GM10847 (cell line): Measurements from ENCODE around the gene ALCAM.

ENCODE experiments used
- POLR2A ChIP-seq: IDR thresholded peaks from 2 replicates; pipeline ENCODE4 v1.6.1; 2011; ENCODE audit not compliant: insufficient read length; ENCODE audit errors: extremely low read depth

ALCAM gene

DNA sequence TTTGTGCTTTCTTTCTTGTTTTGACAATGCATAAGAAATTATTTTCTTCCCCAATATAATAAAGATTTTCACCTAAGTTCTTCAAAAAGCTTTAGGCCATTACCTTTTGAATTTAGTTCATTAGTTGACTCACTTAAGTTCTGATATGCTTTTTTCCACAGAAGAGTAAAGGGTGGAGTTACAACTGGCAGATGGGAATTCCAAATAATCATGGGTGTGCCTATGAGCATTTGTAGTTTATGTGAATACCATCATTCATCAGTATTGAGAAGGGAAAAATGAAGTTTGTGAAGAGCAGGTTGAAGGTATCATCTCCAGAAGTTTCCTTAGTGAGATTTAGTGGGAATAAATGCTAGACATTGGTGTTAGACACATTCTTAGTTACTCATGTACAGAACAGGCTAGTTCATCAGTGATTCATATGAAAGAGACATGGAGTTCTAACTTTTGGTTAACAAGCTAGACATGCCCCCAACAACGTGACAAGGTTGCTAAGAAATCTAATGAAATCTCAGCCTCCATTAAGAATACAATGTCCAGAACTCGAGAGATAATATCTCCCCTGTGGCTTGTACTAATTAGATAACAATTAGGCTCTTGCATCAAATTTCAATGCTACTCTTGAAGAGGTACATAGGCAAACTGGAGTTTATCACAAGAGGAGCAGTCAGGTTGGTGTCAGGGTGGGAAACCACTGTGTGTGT is 16.9 kb upstream of the ALCAM start:
- no peak for TF ChIP-seq POLR2A

DNA sequence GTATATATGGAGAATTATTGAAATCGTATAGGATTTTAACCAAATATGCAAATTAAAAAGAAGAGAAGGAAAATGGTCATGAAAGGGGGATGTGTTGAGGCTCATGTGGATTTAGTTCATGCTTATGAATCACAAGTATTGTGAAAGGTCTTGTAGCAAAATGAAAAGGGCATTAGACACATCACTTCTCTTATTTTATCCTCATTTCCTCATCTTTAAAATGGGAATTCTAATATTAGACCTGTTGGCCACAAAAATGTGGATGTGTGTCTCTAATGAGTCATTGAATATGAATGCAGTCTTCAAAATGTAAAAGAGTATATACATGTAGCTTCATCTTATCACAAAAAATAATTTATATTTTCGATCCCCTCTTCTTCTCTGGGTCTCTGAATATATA is 14.9 kb upstream of the ALCAM start:
- no peak for TF ChIP-seq POLR2A

DNA sequence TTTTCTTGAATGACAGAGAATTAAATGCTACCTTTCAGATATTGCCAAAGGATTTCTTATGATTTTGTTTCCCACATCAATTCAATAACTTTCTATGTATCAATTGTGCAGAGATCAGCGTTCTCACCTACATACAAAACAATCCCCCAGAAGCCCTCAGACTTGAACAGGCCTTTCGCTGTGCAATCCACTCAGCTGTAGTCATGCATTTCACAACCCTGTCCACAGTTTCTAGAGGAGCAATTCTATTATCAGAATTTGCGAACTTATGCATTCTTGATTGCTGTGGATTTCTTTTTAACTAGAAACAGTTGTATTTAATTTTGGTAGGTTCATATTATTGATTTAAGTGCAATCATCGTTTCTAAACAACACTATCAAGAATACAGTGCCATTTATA is 13.7 kb upstream of the ALCAM start:
- no peak for TF ChIP-seq POLR2A

DNA sequence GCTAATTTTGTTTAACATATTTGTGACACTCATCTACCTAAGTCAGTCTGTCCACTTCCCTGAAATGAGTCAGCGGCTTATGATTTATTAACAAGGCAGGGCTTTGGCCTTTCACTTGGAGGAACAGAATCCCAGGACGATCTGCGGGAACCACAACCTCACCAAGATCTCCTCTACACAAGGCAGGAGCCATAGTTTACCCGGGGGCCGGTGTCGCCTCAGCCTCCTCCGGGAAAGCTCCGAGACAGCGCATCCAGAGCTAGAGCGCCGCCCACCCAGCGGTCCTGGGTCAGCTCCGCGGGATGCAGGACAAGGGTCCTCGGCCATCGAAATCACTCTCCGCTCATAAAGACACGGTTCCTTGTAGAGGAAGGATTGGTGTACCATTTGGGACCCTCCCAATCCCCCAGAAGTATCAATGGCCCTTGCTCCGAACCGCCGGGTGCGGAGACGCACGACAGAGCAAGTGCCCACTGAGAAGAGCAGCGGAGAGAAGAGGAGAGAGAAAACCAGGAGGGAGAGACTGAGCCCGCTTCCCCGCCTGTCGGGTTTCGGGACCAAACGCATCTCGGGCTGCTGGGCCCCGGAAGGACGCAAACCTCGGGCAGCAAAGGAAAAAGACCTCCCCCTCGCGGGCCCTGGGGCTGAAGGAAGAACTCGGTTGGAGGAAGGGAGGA is 13.1 kb upstream of the ALCAM start:
- TF ChIP-seq POLR2A = no peak

DNA sequence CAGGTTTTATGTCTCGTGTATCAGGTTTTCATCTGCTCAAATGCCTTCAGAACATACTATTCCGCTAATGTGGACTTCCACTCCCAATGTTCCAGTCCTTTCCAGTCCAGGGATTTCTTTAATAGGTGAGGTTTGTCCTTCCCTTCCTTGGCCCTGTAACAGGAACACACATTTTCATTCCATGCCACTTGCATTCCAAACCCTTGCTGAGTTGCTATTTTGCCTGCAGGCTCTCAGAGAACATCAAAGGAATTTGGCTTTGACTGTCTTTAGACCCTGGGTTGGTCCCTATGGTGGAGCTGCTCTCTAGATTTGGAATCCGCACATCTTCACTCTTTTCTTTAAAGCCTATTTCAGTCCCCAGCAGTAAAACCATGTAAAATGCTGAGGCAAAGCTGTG is 12.3 kb upstream of the ALCAM start:
- TF ChIP-seq POLR2A = no peak

DNA sequence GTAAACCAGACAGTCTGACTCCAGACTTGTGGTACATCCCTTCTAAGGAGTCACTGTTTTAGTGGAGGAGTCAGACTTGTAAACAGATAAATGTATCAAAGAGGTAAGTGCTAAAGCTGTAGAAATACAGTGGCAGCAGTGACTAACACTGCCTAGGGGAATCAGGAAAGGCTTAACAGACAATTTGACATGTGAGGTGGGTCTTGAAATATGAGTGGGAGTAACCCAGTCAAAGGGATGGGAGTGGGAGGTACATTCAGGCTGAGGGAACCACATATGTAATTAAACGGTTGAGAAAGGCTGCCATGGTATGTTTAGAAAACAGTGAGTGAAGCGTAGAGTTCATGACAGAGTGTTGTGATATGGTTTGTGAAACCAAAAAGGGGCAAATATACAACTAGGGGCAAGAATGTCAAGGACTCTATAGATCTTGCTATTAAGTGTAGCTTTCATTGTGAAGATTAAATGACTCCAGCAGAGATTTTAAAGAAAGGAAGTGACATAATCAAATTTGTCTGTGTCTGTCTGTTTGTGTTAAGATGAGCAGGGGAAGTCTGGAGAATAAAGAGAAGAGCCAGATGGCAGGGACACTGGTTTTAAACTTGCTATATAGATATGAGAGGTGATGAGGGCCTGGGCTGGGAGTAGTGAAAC is 11.2 kb upstream of the ALCAM start:
- no peak for TF ChIP-seq POLR2A

DNA sequence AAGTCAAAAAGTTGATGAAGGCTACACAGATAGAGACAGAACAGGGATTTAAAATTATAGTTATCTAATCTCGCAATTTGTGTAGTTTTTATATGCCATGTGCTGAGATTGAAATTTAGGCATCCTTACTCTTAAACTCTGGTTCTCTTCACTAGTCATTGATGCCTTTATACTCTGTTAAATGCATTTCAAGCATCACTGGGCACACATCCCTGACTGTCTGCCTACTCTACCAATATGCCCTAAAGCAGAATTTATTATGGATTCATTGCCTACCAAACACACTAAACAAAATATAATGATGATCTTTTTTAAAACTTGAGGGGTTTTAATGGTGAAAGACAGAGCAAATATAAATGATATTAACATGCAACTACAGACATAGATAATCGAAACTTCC is 10.3 kb upstream of the ALCAM start:
- no peak for TF ChIP-seq POLR2A

DNA sequence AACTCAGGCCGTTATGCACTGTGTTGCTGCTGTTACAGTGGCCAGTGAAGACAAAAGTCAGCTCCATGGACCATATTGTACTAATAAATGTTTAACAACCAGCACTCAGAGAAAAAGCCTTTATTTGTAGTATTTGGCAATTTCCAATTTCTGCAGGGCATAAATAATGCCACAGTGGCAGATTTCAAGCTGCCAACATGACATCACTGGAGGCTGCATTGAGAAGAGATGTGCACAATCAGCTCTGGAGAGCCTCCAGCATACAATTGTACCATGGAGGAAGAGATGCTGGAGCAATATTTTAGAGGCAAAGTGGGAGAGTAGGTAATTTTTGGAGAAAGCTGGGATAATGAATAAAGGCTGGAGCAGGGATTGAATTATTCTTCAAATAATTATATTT is 9.7 kb upstream of the ALCAM start:
- TF ChIP-seq POLR2A = no peak

DNA sequence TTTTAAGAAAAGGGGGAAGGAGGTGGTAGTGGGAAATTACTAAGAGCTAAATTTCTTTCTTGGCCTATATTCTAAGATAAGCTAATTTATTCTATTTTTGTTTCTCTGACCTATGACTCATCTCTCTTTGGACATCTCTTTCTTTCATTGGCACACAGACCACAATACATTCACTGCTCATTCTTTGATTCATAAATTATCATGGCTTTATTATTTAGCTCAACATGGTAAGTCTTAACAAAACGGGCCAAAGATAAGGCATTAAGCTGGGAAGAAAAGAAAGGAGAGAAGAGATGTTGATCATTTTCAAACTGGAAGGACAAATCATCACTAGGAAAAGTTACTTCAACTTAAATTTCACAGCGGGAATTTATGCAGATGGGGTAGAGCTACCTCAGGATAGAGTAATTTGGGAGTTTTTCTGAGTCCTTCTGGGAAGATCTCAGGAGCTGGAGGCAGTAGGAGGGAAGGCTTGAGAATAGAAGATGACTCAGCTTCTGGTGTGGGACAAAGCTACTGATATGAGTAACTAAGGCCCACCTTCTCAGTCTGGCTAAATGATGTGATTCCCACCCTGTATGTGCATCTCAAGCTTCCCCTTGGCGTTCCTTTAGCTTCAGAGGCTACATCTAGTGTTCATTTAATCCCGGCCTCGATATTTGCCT is 7.5 kb upstream of the ALCAM start:
- no peak for TF ChIP-seq POLR2A

DNA sequence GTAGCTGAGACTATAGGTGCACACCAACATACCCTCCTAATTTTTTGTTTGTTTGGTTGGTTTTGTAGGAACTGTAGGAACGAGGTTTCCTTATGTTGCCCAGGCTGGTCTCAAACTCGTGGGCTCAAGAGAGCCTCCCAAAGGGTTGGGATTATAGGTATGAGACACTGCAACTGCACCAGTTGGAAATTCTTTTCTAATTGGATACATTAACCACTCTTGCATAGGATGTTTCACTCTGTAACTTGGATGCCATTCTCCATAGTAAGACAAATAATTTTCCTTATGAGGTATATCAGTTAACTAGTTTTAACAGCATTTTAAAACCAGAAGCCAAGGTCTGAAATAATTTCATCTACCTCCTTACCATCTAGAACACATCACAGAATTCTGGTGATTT is 6.7 kb upstream of the ALCAM start:
- TF ChIP-seq POLR2A = no peak

DNA sequence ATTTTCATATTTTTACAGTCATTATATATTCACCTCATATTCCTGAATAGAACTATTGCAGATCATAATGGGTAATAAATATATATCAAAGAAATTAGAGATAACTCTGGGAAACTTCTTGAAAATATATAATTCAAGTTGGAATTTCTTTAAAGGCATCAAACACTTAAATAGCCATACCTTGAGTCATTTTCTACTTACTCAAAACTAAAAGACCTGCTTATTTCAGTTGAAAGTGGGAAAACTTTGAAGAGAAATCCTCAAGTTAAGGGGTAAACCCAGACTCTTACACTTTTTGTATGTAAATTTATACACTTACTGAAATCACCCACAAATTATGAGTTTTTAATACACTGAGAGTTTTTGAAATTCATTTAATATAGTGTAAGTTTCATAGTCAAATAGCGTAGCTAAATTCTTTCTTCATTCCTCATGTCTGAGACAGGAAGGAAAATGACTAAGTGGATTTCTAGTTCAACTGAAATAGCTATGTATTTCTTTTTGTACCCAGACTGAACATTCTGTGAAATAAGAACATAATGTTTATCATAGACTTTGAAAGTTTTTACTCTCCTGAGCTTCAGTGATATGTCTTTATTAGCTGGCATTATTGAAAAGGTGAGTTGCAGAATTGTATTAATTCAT is 4.6 kb upstream of the ALCAM start:
- TF ChIP-seq POLR2A = no peak

DNA sequence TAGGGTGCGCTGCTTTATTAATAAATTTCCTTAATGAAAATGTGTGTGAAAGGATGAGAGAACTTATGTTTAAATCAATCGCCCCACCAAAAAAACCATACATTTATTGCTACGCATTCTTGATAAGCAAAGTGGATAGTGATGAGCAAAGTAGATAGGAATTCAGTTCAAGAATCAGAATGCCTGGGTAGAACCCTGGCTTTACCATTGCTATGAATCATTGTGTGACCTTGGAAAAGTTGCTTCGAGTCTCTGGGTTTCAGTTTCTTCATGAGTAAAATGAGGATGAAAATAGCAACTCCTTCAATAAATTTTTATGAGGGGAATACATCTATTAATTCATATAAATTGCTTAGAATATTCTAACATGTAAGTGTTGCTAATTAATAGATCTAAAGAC is 2.6 kb upstream of the ALCAM start:
- TF ChIP-seq POLR2A = no peak

DNA sequence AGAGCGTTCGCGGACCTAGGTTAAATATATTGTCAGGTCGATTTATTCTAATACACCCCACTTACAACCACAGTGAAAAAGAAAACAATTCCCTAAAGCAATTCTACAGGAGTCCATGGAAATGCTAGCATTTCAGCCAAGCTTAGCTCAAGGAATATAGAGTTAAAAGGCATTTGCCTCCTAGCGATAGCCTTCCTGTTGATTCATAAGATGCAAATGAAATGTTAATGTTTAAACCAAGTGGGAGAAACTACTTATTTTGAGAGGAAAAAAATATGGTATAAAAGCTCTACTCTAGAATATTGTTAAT is 1.7 kb upstream of the ALCAM start:
- TF ChIP-seq POLR2A = no peak

DNA sequence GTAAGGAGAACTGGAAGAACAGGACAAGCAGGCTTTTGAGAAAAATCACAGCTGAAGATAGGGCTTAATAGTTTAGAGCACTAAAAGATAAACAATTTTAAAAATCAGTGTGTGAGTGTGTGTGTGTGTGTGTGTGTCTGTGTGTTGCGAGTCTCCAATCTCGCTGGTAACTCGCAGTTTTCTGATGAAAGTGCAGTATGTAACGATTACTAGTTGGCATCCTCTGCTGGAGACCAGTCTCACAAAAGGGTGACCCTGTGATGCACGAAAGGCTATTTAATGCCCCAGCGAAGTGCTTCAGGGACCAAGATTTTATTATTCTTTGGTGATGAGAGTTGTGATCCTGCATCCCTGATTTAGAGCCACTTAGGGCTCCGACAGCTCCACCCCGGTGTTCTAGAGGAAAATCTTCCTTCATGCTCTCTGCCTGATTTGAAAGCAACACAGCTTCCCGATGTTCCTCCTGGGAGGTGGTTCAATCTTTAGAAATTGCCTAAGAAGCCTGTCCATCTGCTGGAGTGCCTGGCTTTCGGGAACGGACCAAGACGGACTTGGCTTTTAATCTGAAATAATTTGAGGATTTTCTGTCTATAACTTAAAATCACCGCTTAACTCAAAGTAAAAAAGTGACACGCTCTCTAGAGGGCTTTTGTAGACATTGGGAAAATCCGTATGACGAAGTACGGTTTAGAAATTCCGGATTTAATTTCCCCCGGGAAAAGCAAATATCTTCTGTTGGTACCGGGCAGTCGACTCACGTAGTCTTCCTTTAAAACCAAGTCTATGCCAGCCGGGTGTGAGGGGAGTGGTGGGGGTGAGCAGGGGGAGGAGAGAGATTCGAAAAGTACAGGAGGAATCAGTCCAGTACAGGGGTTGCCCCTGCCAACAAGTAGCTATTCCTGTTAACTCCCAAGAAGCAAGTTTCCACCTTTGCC is 1.1 kb upstream of the ALCAM start:
- TF ChIP-seq POLR2A = no peak

DNA sequence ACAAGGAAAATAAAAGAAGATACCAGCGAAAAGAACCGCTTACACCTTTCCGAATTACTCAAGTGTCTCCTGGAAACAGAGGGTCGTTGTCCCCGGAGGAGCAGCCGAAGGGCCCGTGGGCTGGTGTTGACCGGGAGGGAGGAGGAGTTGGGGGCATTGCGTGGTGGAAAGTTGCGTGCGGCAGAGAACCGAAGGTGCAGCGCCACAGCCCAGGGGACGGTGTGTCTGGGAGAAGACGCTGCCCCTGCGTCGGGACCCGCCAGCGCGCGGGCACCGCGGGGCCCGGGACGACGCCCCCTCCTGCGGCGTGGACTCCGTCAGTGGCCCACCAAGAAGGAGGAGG is 325 bp downstream of the ALCAM start:
- TF ChIP-seq POLR2A = no peak
